Caco-2 (cell line): ENCODE results near the gene HOXA2. TPM values are rescaled to one million over a fixed set of nuclear protein-coding genes. Genes with fewer than 3 reads are reported as not detected.
A peak's percentile ranks its signal among the peaks of the same experiment; 100 is the strongest.

Experiments used
- BruUV-seq: library from RNA; stranded (reverse); fragments of 400-500 nt; replicated peaks from 2 replicates; lab custom pipeline; 2021; lab: Mats Ljungman, UMichigan
- CTCF ChIA-PET: fragments of 300-600 bp; sonication (Branson Sonifier 250); formaldehyde crosslinking; loops from one replicate; lab custom pipeline; 2022; ENCODE audit warnings: antibody characterized with exemption; lab: Charles Lee
- POLR2A ChIA-PET: fragments of 300-600 bp; sonication (Branson Sonifier 250); formaldehyde crosslinking; loops from one replicate; lab custom pipeline; 2022; ENCODE audit warnings: antibody characterized with exemption; lab: Charles Lee
- DNase-seq, 2 experiments: peaks; one replicate each; pipeline versions ENCODE4 v3.0.0 to v3.0.0-alpha.2; 2020 to 2022
- H3K27me3 ChIP-seq: replicated peaks from 2 replicates; pipeline ENCODE4 v1.6.0; 2011; ENCODE audit warnings: low read length; ENCODE audit not compliant: control insufficient read depth, insufficient read depth
- H3K36me3 ChIP-seq: 2 replicates; pipeline ENCODE4 v1.5.1; 2011; ENCODE audit warnings: low read length; ENCODE audit not compliant: control insufficient read depth, insufficient read depth
- H3K4me1 ChIP-seq: fragments of 250-450 bp; sonication (Bioruptor Pico); 2 replicates; pipeline ENCODE4 v1.5.1; 2020; ENCODE audit warnings: mild to moderate bottlenecking
- H3K4me3 ChIP-seq: 2 replicates; pipeline ENCODE4 v1.5.1; 2011; ENCODE audit warnings: low read depth, mild to moderate bottlenecking, control low read depth, low read length
- H3K9me3 ChIP-seq: fragments of 250-450 bp; sonication (Bioruptor Pico); 2 replicates; pipeline ENCODE4 v1.5.1; 2020; ENCODE audit warnings: mild to moderate bottlenecking, moderate library complexity
- H3K27ac Mint-ChIP-seq: one replicate; pipeline ENCODE4 v1.8.0; 2022; ENCODE audit warnings: mixed read lengths; ENCODE audit not compliant: unreplicated experiment
- H3K27me3 Mint-ChIP-seq: one replicate; pipeline ENCODE4 v1.8.0; 2022; ENCODE audit warnings: mixed read lengths; ENCODE audit not compliant: insufficient read depth, unreplicated experiment
- H3K36me3 Mint-ChIP-seq: one replicate; pipeline ENCODE4 v1.8.0; 2022; ENCODE audit warnings: mild to moderate bottlenecking, mixed read lengths; ENCODE audit not compliant: insufficient read depth, unreplicated experiment
- H3K4me1 Mint-ChIP-seq: one replicate; pipeline ENCODE4 v1.8.0; 2022; ENCODE audit warnings: low read depth, mixed read lengths; ENCODE audit not compliant: unreplicated experiment
- H3K4me3 Mint-ChIP-seq: one replicate; pipeline ENCODE4 v1.8.0; 2022; ENCODE audit warnings: mild to moderate bottlenecking, moderate library complexity, mixed read lengths; ENCODE audit not compliant: unreplicated experiment
- H3K9me3 Mint-ChIP-seq: one replicate; pipeline ENCODE4 v1.8.0; 2022; ENCODE audit warnings: mixed read lengths; ENCODE audit not compliant: unreplicated experiment
- intact Hi-C: fragments of 100-400 bp; cut with micrococcal nuclease; formaldehyde crosslinking; loops from one replicate; pipeline ENCODE4 v1.10.0; 2022; ENCODE audit not compliant: unreplicated experiment
- total RNA-seq: library from RNA; stranded (reverse); gene quantifications from 2 replicates; pipeline ENCODE4 v1.2.3, GENCODE V29; 2022
- TF ChIP-seq, protein P1 (sequence below), 2 experiments: fragments of 200-600 bp in 1 of 2; IDR thresholded peaks; 1 replicate in 1 of 2; 2 replicates in 1 of 2; pipeline versions ENCODE4 v1.5.1 to v1.8.0; 2011 to 2022; ENCODE audit warnings: antibody characterized with exemption in 1 of 2, control low read depth in 1 of 2, inconsistent platforms in 1 of 2, low read depth in 1 of 2, low read length in 1 of 2, mild to moderate bottlenecking in 1 of 2, moderate library complexity in 1 of 2; ENCODE audit not compliant: insufficient read depth in 1 of 2, severe bottlenecking in 1 of 2, unreplicated experiment in 1 of 2

The HOXA2 gene
- total RNA-seq, 1 experiment from 2014 or later: 1.5 TPM

DNA sequence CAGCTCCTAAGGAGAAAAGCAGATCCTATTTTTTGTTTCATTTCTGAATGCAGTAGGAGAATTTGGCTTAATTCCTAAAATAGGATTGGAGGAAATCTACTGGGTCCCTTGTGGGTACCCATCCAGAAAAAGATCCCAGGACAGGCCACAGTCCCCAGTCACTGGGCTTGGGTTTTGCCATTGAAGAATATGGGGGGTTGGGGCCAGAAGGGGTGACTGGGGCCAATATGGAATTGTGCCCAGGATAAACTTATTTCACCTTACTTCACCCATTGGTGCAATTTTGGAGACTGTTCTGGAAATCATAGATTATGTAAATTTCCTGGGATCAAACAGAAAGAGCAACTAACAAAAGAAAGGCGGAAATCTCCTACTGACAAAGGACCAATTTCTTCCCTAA, 36.0 kb upstream of the HOXA2 start:
- peaks cover 17% of the 10 kb centered on the region for H3K4me1 ChIP-seq
- TF ChIP-seq, protein P1, sequence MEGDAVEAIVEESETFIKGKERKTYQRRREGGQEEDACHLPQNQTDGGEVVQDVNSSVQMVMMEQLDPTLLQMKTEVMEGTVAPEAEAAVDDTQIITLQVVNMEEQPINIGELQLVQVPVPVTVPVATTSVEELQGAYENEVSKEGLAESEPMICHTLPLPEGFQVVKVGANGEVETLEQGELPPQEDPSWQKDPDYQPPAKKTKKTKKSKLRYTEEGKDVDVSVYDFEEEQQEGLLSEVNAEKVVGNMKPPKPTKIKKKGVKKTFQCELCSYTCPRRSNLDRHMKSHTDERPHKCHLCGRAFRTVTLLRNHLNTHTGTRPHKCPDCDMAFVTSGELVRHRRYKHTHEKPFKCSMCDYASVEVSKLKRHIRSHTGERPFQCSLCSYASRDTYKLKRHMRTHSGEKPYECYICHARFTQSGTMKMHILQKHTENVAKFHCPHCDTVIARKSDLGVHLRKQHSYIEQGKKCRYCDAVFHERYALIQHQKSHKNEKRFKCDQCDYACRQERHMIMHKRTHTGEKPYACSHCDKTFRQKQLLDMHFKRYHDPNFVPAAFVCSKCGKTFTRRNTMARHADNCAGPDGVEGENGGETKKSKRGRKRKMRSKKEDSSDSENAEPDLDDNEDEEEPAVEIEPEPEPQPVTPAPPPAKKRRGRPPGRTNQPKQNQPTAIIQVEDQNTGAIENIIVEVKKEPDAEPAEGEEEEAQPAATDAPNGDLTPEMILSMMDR (IDR thresholded peaks at IDR 0.05; ENCODE audit: insufficient read depth in 1 of 2, low read depth in 1 of 2, low read length in 1 of 2, severe bottlenecking in 1 of 2, unreplicated experiment in 1 of 2): no peak
- Mint-ChIP-seq H3K4me1 (peaks cover 14% of the 10 kb centered on the region), H3K9me3 (no peaks in the 10 kb centered on the region), H3K27me3 (no peaks in the 10 kb centered on the region), H3K36me3 (peaks cover 5% of the 10 kb centered on the region), H3K27ac (no peak overlapping the region), H3K4me3 (peak overlapping the region; percentile 70)
- POLR2A ChIA-PET: no interaction called here
- no peaks in the 10 kb centered on the region for H3K9me3 ChIP-seq
- no peaks in the 10 kb centered on the region for H3K36me3 ChIP-seq
- no peak overlapping the region for H3K4me3 ChIP-seq
- intact Hi-C loops: no loop called here
- CTCF ChIA-PET: no interaction called here
- BruUV-seq: no TSS peak
- DNase-seq: no peak
- no peaks in the 10 kb centered on the region for H3K27me3 ChIP-seq

- Mint-ChIP-seq H3K4me1 (peaks cover 16% of the 10 kb centered on the region), H3K4me3 (no peak overlapping the region), H3K36me3 (peaks cover 5% of the 10 kb centered on the region), H3K27ac (no peak overlapping the region), H3K27me3 (no peaks in the 10 kb centered on the region), H3K9me3 (no peaks in the 10 kb centered on the region)
- Histone ChIP-seq H3K4me1 (peaks cover 23% of the 10 kb centered on the region), H3K9me3 (no peaks in the 10 kb centered on the region), H3K36me3 (no peaks in the 10 kb centered on the region), H3K4me3 (no peak overlapping the region), H3K27me3 (no peaks in the 10 kb centered on the region)
- CTCF ChIA-PET: no interaction called here
- TF ChIP-seq, protein P1 (IDR thresholded peaks at IDR 0.05; ENCODE audit: insufficient read depth in 1 of 2, low read depth in 1 of 2, low read length in 1 of 2, severe bottlenecking in 1 of 2, unreplicated experiment in 1 of 2): no peak
- intact Hi-C loops: no loop called here
- BruUV-seq: no TSS peak
- no peak for DNase-seq
- POLR2A ChIA-PET: no interaction called here
Observed at GRCh38 chr7:27137640-27138315, 35.3 kb upstream of the HOXA2 start.

GRCh38 chr7:27134392-27134791, 31.9 kb upstream of the HOXA2 start:
- ChIA-PET CTCF (interaction anchor here (0.7 kb wide), 1 partner anchor 47 kb away, joined by 3 read pairs; no protein-coding TSS in a partner anchor), POLR2A (no interaction called here)
- intact Hi-C loops: no loop called here
- Mint-ChIP-seq H3K9me3 (no peaks in the 10 kb centered on the region), H3K27ac (no peak overlapping the region), H3K4me3 (no peak overlapping the region), H3K27me3 (no peaks in the 10 kb centered on the region), H3K36me3 (no peaks in the 10 kb centered on the region), H3K4me1 (peaks cover 19% of the 10 kb centered on the region)
- H3K27me3 ChIP-seq: no peaks in the 10 kb centered on the region
- H3K4me1 ChIP-seq: peaks cover 28% of the 10 kb centered on the region
- no peaks in the 10 kb centered on the region for H3K9me3 ChIP-seq
- BruUV-seq: no TSS peak
- H3K36me3 ChIP-seq: no peaks in the 10 kb centered on the region
- H3K4me3 ChIP-seq: no peak overlapping the region
- no peak for DNase-seq
- TF ChIP-seq, protein P1 (IDR thresholded peaks at IDR 0.05; ENCODE audit: insufficient read depth in 1 of 2, low read depth in 1 of 2, low read length in 1 of 2, severe bottlenecking in 1 of 2, unreplicated experiment in 1 of 2): no peak
